GM19035 (cell line): ENCODE measurements around the gene ACTN4.

Source experiments
- ATAC-seq: cut with Tn5 transposase; IDR thresholded peaks from one replicate; pipeline ENCODE4 v1.9.1; 2021; ENCODE audit not compliant: unreplicated experiment

Gene ACTN4

GRCh38 chr19:38635483-38636399 lies 11.7 kb upstream of the ACTN4 start:
- no peak for ATAC-seq

- ATAC-seq: no peak
Observed at GRCh38 chr19:38638461-38638860, 9.0 kb upstream of the ACTN4 start.

GRCh38 chr19:38639679-38640078 lies 7.8 kb upstream of the ACTN4 start:
- no peak for ATAC-seq

- no peak for ATAC-seq
Observed at GRCh38 chr19:38640368-38640767, 7.1 kb upstream of the ACTN4 start.

GRCh38 chr19:38642176-38642575 lies 5.3 kb upstream of the ACTN4 start:
- ATAC-seq: no peak

GRCh38 chr19:38644719-38645118 lies 2.7 kb upstream of the ACTN4 start:
- no peak for ATAC-seq

- ATAC-seq: no peak
Observed at GRCh38 chr19:38647966-38648768, 718 bp downstream of the ACTN4 start.

- ATAC-seq: no peak
Observed at GRCh38 chr19:38648769-38649304, 1.4 kb downstream of the ACTN4 start.

GRCh38 chr19:38649305-38650171 lies 2.1 kb downstream of the ACTN4 start:
- ATAC-seq: no peak

GRCh38 chr19:38650172-38650775 lies 2.8 kb downstream of the ACTN4 start:
- no peak for ATAC-seq

- ATAC-seq: no peak
Observed at GRCh38 chr19:38650911-38651584, 3.6 kb downstream of the ACTN4 start.

GRCh38 chr19:38653028-38653571 lies 5.7 kb downstream of the ACTN4 start:
- ATAC-seq: no peak

- no peak for ATAC-seq
Observed at GRCh38 chr19:38654628-38655055, 7.2 kb downstream of the ACTN4 start.

GRCh38 chr19:38655148-38655824 lies 7.8 kb downstream of the ACTN4 start:
- ATAC-seq: no peak

- ATAC-seq: no peak
Observed at GRCh38 chr19:38656171-38656981, 8.9 kb downstream of the ACTN4 start.

GRCh38 chr19:38657633-38658222 lies 10.3 kb downstream of the ACTN4 start:
- ATAC-seq: no peak

GRCh38 chr19:38658462-38659306 lies 11.2 kb downstream of the ACTN4 start:
- ATAC-seq: no peak
